DMS79 treated with DMSO at 0.1 percent for 48 hours (cell line): ENCODE measurements around the gene SURF1.
A peak's percentile ranks its signal among the peaks of the same experiment; 100 is the strongest.

Experiments
- DNase-seq: peaks from one replicate; lab custom pipeline; 2025; lab: John Stamatoyannopoulos, UW

SURF1 gene

GRCh38 chr9:133362359-133363044, 6.2 kb upstream of the SURF1 start:
- no peak for DNase-seq

GRCh38 chr9:133361507-133362092, 5.3 kb upstream of the SURF1 start:
- no peak for DNase-seq

GRCh38 chr9:133360400-133361393, 4.4 kb upstream of the SURF1 start:
- DNase-seq, result no peak

- DNase-seq, result no peak
Measured at GRCh38 chr9:133359399-133360175, 3.3 kb upstream of the SURF1 start.

- DNase-seq, result no peak
Measured at GRCh38 chr9:133357656-133358055, 1.4 kb upstream of the SURF1 start.

- no peak for DNase-seq
Measured at GRCh38 chr9:133355881-133356357, 368 bp downstream of the SURF1 start.

GRCh38 chr9:133354766-133355165, 1.5 kb downstream of the SURF1 start:
- DNase-seq, result no peak

GRCh38 chr9:133353548-133353947, 2.7 kb downstream of the SURF1 start:
- DNase-seq, result no peak

- no peak for DNase-seq
Measured at GRCh38 chr9:133352635-133353340, 3.5 kb downstream of the SURF1 start.

- DNase-seq, result no peak
Measured at GRCh38 chr9:133351908-133352634, 4.2 kb downstream of the SURF1 start.

- DNase-seq, result no peak
Measured at GRCh38 chr9:133351526-133351907, 4.8 kb downstream of the SURF1 start.

GRCh38 chr9:133349965-133350616, 6.2 kb downstream of the SURF1 start:
- no peak for DNase-seq

GRCh38 chr9:133348718-133349573, 7.3 kb downstream of the SURF1 start:
- DNase-seq, result no peak

GRCh38 chr9:133347985-133348717, 8.1 kb downstream of the SURF1 start, which contains the start of the genes MED22 and RPL7A:
TSS of gene MED22 (minus strand) at chr9:133348131. CDS start at chr9:133346662, 1,469 bp downstream.
TSS of gene RPL7A (plus strand) at chr9:133348218. CDS start at chr9:133348244, 26 bp downstream.
- peak; percentile 94 for DNase-seq

- DNase-seq, result peak; percentile 24
Measured at GRCh38 chr9:133347515-133347984, 8.7 kb downstream of the SURF1 start.

- DNase-seq, result no peak
Measured at GRCh38 chr9:133346021-133346785, 10.1 kb downstream of the SURF1 start.

- no peak for DNase-seq
Measured at GRCh38 chr9:133345596-133345995, 10.7 kb downstream of the SURF1 start.
